ENCODE measurements around the gene LRRC36.

LRRC36 gene

DNA sequence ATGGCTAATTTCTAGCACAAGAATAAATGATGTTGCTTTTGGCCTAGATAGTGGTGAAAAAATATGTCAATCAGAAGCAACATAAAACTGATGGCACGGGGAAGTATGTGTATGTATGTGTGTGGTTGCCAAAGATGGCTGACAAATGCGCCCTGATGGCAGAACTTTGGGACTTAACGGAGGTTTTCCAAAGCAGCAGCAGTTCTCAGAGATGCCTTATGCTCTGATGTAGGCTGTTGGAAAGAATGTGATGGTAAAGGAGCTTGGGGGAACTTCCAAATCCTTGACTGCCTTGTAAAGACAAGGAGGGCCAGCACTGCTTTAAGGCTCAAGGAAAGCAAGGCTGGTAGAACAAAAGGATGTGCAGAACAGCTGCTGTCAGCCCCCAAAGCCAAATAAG lies 16.1 kb upstream of the LRRC36 start:
- ATAC-seq (no peak), DNase-seq (ENCODE audit: low spot score in 2 of 2) (no peak)
- Mint-ChIP-seq H3K36me3 (peaks cover 23% of the 10 kb centered on the region), H3K4me3 (no peak overlapping the region), H3K27ac (peak overlapping the region; percentile 94), H3K4me1 (peaks cover 53% of the 10 kb centered on the region), H3K9me3 (no peaks in the 10 kb centered on the region)

DNA sequence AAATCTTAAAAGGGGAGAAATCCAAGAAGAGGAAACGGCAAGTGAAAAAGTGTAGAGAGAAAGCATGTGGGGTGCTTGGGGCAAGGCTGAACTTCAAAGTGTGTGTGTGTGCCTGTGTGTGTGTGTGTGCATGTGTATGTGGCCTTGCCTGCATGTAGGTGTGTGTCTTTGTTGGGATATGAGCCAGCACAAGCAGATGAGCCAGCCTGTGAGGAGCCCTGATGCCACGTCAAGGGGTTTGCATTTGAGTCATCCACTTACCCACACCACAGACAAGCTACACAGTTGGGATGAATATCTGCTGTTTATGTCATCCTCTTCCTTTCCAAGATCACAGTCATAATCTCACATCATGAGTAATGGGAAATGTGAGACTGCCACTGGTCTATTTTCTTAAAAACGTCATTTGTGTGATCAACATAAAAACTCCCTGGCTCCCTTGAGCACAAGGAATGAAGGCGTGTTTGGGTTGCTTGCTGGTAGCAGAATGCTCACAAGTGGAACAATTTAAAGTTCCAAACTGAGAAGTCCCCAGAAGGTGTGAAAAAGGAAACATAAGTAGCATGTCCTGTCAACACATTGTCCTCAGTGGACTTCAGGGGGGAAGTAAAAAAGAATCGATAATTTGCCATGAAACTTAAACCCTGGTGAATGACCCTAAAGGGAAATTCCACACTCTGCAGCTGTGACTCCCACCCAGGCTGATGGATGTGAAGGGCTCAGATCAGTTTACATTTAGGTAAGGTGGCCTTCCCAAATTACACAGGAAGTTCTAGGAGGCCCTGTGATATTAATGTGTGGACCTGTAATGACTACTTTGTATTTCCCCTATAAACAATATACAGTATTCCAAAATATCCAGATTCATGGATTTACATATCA lies 14.8 kb upstream of the LRRC36 start:
- no peaks in the 10 kb centered on the region for H3K9me3 Mint-ChIP-seq
- H3K27ac Mint-ChIP-seq = peak overlapping the region; percentile 94
- peak; percentile 99 for ATAC-seq
- H3K4me3 Mint-ChIP-seq = peak overlapping the region; percentile 29
- peaks cover 53% of the 10 kb centered on the region for H3K4me1 Mint-ChIP-seq
- H3K36me3 Mint-ChIP-seq = peaks cover 23% of the 10 kb centered on the region
- DNase-seq (ENCODE audit: low spot score in 2 of 2) = peak; percentile 56 to 91

DNA sequence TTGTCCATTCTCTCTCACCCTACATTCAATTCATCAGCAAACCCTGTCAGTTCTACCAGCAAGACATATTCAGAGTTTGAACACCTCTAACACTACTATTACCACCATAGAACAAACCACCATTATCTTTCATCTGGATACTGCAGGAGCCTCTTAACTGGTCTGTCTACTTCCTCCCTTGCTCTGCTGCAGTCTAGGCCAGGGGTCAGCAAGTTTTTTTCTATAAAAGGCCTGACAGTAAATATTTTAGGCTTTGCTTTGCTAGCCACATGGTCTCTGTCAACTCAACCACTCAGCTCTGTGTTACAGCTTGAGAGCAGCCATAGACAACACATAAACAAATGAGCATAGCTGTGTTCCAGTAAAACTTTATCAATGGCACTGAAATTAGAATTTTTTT lies 13.9 kb upstream of the LRRC36 start:
- Mint-ChIP-seq H3K36me3 (peaks cover 23% of the 10 kb centered on the region), H3K9me3 (no peaks in the 10 kb centered on the region), H3K4me1 (peaks cover 53% of the 10 kb centered on the region), H3K27ac (peak overlapping the region; percentile 94), H3K4me3 (peak overlapping the region; percentile 29)
- no peak for DNase-seq (ENCODE audit: low spot score in 2 of 2)
- ATAC-seq = no peak

DNA sequence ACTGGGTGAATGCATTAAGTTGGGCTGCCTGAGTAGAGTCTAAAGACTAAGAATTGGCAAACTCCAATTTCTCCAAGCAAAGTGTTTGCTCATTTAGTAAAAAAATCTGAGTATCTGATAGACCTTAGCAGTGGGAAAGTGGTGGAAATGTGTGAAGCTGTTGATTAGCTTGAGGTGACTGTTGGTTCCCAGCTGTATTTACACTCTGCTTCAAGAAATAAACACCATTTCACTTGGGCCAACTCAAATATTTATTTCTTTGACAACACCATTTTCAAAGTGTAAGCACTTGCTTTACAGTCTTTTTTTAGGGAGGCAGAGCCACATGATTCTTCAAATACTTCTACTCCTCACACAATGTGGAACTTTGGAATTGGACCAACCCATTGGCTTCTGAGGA lies 8.8 kb upstream of the LRRC36 start:
- no peak for ATAC-seq
- Mint-ChIP-seq H3K9me3 (no peaks in the 10 kb centered on the region), H3K4me3 (no peak overlapping the region), H3K4me1 (peaks cover 15% of the 10 kb centered on the region), H3K27ac (no peak overlapping the region), H3K36me3 (no peaks in the 10 kb centered on the region)
- no peak for DNase-seq (ENCODE audit: low spot score in 2 of 2)

DNA sequence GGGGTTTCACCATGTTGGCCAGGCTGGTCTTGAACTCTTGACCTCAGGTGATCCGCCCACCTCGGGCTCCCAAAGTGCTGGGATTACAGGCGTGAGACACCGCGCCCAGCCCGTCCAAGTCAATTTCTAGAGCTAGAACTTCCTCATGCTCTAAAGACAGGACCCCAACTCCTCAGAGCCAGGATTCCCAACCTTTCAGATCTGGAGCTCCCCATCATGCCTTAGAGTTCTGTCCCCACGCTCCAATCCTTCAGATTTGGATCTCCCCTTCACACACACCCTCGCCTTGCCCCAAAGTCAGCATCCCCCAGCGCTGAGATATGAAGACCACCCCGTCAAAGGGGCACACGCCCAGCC lies 522 bp upstream of the LRRC36 start:
- peak overlapping the region; percentile 95 for H3K27ac Mint-ChIP-seq
- H3K9me3 Mint-ChIP-seq = no peaks in the 10 kb centered on the region
- no peaks in the 10 kb centered on the region for H3K36me3 Mint-ChIP-seq
- peak overlapping the region; percentile 93 for H3K4me3 Mint-ChIP-seq
- H3K4me1 Mint-ChIP-seq = peaks cover 11% of the 10 kb centered on the region
- no peak for DNase-seq (ENCODE audit: low spot score in 2 of 2)
- ATAC-seq = no peak

DNA sequence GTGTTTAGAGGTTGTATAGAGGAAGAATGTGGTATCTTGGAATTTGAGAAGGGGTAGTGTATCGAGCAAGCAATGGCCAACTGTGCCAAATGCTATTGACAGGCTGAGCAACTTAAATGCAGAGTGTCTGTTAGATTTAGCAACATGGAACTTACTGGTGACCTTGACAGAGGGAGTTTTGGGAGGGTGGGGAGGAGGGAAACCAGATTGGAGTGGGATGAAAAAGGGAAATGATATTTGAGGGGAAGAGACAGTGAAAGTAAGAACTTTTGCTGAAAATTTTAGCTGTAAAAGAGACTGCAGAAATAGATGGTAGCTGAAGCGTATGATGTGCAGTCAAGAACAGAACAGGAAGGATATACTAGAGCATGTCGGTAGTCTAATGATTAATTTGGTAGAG lies 1.1 kb downstream of the LRRC36 start:
- Mint-ChIP-seq H3K4me3 (no peak overlapping the region), H3K9me3 (no peaks in the 10 kb centered on the region), H3K36me3 (no peaks in the 10 kb centered on the region), H3K4me1 (peaks cover 11% of the 10 kb centered on the region), H3K27ac (no peak overlapping the region)
- DNase-seq (ENCODE audit: low spot score in 2 of 2) = peak in 1 of 2 donors; percentile 33
- no peak for ATAC-seq

DNA sequence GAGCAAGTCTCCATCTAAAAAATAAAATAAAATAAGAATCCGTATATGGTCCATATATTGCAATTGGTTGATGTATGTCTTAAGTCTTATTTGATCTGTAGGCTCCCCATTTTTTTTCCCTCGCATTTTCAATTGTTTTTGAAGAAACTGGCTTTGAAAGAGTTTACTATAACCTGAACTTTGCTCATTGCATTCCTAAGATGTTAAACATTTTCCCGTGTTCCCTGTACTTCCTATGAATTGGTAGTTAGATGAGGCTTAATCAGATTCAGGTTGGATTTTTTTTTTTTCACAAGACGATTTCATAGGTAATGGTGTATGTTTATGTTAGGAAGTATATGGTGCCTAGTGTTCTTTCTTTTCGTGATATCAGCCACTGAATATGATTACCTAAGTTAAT lies 3.3 kb downstream of the LRRC36 start:
- Mint-ChIP-seq H3K4me1 (peaks cover 11% of the 10 kb centered on the region), H3K36me3 (no peaks in the 10 kb centered on the region), H3K27ac (no peak overlapping the region), H3K9me3 (no peaks in the 10 kb centered on the region), H3K4me3 (no peak overlapping the region)
- ATAC-seq (no peak), DNase-seq (ENCODE audit: low spot score in 2 of 2) (no peak)

DNA sequence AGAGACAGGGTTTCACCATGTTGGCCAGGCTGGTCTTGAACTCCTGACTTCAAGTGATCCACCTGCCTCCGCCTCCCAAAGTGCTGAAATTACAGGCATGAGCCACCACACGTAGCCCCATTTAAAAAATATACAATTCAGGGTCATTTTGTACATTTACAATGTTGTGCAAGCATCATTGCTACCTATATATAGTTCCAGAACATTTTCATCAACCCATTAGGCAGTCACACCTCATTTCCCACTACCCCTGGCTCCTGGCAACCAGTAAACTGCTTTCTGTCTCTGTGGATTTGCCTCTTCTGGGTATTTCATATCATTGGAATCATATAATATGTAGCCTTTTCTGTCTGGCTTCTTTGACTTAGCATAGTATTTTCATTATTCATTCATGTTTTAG lies 6.7 kb downstream of the LRRC36 start:
- Mint-ChIP-seq H3K4me3 (no peak overlapping the region), H3K4me1 (no peaks in the 10 kb centered on the region), H3K27ac (no peak overlapping the region), H3K9me3 (no peaks in the 10 kb centered on the region), H3K36me3 (no peaks in the 10 kb centered on the region)
- DNase-seq (ENCODE audit: low spot score in 2 of 2) (peak in 1 of 2 donors; percentile 30), ATAC-seq (no peak)

DNA sequence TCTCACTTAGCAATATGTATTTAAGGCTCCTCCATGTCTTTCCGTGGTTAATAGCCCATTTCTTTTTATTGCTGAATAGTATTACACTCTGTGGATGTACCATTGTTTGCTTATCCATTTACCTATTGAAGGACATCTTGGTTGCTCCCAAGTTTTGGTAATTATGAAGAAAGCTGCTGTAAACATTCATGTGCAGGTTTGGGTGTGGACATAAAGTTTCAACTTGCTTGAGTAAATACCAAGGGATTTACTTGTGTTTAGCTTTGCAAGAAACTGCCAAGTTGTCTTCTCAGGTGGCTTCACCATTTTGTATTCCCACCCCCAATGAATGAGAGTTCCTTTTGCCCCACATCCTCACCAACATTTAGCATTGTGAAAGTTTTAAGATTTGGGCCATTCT lies 9.5 kb downstream of the LRRC36 start:
- no peak for ATAC-seq

DNA sequence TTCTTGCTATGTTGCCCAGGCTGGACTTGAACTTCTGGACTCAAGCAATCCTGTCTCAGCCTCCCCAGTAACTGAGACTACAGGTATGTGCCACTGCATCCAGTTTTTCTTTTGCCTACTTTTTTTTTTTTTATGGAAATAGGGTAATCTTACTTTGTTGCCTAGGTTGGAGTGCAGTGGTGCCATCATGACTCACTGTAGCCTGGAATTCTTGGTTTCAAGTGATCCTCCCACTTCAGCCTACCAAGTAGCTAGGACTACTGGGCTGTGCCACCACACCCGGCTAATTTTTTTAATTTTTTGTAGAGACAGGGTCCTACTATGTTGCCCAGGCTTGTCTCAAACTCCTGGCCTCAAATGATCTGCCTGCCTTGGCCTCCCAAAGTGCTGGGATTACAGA lies 10.0 kb downstream of the LRRC36 start:
- Mint-ChIP-seq H3K4me1 (no peaks in the 10 kb centered on the region), H3K4me3 (no peak overlapping the region), H3K9me3 (no peaks in the 10 kb centered on the region), H3K27ac (no peak overlapping the region), H3K36me3 (no peaks in the 10 kb centered on the region)
- no peak for DNase-seq (ENCODE audit: low spot score in 2 of 2)
- no peak for ATAC-seq

More for the DNA sequence above, 9.5 kb downstream of the LRRC36 start:
- H3K4me3 Mint-ChIP-seq = no peak overlapping the region
- H3K4me1 Mint-ChIP-seq = no peaks in the 10 kb centered on the region
- no peaks in the 10 kb centered on the region for H3K36me3 Mint-ChIP-seq
- no peaks in the 10 kb centered on the region for H3K9me3 Mint-ChIP-seq
- peak in 1 of 2 donors; percentile 12 for DNase-seq (ENCODE audit: low spot score in 2 of 2)
- H3K27ac Mint-ChIP-seq = no peak overlapping the region

DNA sequence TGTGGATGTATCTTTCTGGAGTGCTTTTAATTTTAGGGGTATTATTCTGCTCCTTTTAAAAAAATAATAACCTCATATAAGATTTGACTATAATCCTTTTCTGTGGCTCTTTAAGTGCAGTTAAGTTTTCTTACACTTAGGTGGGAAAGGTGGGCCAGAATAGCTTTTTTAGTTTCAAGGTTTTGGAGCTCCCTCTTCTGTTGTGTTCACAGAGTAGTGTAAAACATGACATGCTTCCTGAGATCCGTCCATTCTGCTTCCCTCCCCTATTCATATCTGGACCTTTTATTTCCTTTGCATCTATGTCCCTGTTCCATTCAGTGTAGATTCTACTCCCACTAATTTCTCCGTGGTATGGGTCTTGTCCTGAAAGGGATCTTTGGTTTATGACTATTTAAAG lies 12.8 kb downstream of the LRRC36 start:
- Mint-ChIP-seq H3K4me1 (no peaks in the 10 kb centered on the region), H3K4me3 (no peak overlapping the region), H3K9me3 (no peaks in the 10 kb centered on the region), H3K36me3 (no peaks in the 10 kb centered on the region), H3K27ac (no peak overlapping the region)
- DNase-seq (ENCODE audit: low spot score in 2 of 2) = no peak
- ATAC-seq = peak; percentile 47

DNA sequence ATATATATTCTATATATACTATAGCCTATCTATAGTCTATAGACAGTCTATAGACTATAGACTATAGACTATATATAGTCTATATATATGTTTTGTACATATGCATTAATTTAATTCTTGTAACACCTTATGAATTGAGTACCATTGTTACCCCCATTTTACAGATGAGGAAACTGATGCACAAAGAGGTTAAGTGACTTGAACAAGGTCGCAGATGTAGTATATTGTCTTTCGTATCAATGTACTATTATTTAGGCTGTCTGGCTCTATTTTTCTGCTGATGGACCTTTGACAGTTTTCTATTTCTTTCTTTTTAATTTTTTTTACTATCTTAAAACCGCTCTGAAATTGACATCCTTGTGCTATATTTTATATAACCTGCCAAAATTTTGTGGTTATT lies 14.6 kb downstream of the LRRC36 start:
- H3K9me3 Mint-ChIP-seq = no peaks in the 10 kb centered on the region
- H3K27ac Mint-ChIP-seq = no peak overlapping the region
- H3K4me3 Mint-ChIP-seq = no peak overlapping the region
- H3K4me1 Mint-ChIP-seq = no peaks in the 10 kb centered on the region
- DNase-seq (ENCODE audit: low spot score in 2 of 2) (no peak), ATAC-seq (no peak)
- H3K36me3 Mint-ChIP-seq = no peaks in the 10 kb centered on the region

DNA sequence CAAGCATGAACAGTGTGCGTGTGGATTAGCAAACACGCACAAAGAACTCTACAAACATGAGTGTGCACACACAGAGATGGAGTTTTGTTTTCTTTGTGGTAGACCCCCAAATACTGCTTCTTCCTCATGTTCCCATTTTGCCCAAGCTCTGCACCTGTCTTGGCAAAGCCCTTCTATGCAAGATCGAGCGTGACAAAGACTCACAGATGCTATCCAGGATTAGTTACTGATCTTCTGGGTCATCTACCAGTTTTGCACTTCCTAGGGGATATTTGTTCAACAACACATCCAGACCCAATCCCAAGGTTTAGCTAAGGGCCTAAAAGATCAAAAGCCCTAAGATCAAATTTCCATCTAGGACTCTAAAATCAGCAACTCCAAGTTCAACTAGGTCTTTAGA lies 16.0 kb downstream of the LRRC36 start:
- ATAC-seq (no peak), DNase-seq (ENCODE audit: low spot score in 2 of 2) (no peak)
- Mint-ChIP-seq H3K4me1 (no peaks in the 10 kb centered on the region), H3K9me3 (no peaks in the 10 kb centered on the region), H3K27ac (no peak overlapping the region), H3K36me3 (no peaks in the 10 kb centered on the region), H3K4me3 (no peak overlapping the region)

DNA sequence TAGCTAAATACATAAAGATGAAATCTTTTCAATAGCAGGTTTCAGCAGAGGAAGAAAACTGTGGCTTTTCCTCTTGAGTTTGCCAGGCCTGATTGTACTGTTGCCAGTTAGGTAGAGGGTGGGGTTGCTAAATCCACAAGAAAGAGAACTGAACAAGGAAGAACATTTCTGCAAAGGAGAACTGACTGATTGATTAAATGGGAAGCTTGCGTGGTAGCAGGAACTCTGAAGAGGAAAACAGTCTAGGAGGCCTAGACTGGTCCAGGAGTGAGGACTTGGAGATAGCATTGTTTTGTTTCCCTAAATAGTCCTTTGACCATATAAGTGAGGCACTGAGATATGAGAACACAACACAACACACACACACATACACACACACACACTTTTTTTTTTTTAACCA lies 18.8 kb downstream of the LRRC36 start:
- Mint-ChIP-seq H3K9me3 (no peaks in the 10 kb centered on the region), H3K27ac (no peak overlapping the region), H3K36me3 (no peaks in the 10 kb centered on the region), H3K4me1 (no peaks in the 10 kb centered on the region), H3K4me3 (no peak overlapping the region)
- DNase-seq (ENCODE audit: low spot score in 2 of 2) (no peak), ATAC-seq (no peak)

DNA sequence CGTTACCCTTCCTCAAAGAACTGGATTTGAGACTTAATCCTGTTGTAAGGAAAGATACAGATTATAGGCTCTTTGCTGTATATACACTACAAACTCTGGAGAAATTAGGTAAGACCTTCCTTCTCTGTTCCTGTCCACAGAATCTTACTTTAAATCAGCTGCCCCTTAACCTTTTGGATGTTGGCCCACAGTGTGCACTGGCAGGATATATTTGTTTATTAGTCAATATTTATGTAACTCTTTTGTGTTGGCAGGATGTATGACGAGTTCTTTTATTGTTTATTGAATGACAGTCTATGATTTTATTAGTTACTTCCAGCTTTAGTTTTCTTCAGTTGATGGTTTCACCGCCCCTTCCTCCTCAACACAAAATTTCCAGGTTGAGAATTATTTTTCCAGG lies 19.7 kb downstream of the LRRC36 start:
- no peaks in the 10 kb centered on the region for H3K36me3 Mint-ChIP-seq
- DNase-seq (ENCODE audit: low spot score in 2 of 2) = peak in 1 of 2 donors; percentile 12
- ATAC-seq = no peak
- no peak overlapping the region for H3K27ac Mint-ChIP-seq
- H3K4me1 Mint-ChIP-seq = no peaks in the 10 kb centered on the region
- H3K4me3 Mint-ChIP-seq = no peak overlapping the region
- H3K9me3 Mint-ChIP-seq = no peaks in the 10 kb centered on the region

DNA sequence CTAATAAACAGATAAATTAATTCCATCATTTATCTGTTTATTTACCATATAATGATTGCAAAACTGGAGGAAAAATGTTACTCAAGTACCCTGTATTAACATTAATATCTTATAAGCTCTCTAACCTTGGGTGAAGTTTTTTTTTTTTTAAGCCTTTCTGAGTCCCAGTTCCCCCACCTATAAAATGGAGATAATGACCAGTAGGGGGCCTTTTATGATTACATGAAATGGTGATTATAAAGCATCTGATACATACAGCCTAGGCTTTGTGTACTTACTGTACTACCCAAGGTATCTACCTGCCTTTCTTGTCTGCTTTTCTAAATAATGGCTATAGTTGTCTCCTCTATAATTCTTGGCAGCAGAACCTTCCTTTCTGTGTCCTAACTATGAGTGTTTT lies 22.6 kb downstream of the LRRC36 start:
- Mint-ChIP-seq H3K36me3 (no peaks in the 10 kb centered on the region), H3K27ac (no peak overlapping the region), H3K9me3 (no peaks in the 10 kb centered on the region)

More for the DNA sequence above, 22.6 kb downstream of the LRRC36 start:
- no peaks in the 10 kb centered on the region for H3K4me1 Mint-ChIP-seq
- no peak for DNase-seq (ENCODE audit: low spot score in 2 of 2)
- ATAC-seq = peak; percentile 63
- no peak overlapping the region for H3K4me3 Mint-ChIP-seq
